OCI-LY1 (cell line): Measurements from ENCODE around the gene TUBB3.

Experiments
- CTCF ChIP-seq: fragments of 200-600 bp; sonication (generic), shearing (Covaris generic); IDR thresholded peaks from 2 replicates; pipeline ENCODE4 v1.5.1; 2017; ENCODE audit warnings: mild to moderate bottlenecking, antibody characterized with exemption, low read length, moderate library complexity, mixed read lengths
- EZH2 ChIP-seq: fragments of 200-600 bp; sonication (generic), shearing (Covaris generic); IDR thresholded peaks from 2 replicates; pipeline ENCODE4 v1.8.0; 2017; ENCODE audit warnings: borderline replicate concordance, mixed run types, mild to moderate bottlenecking, antibody characterized with exemption, low read length, moderate library complexity, mixed read lengths

- TF ChIP-seq CTCF (no peak), EZH2 (no peak)
Measured at GRCh38 chr16:89974870-89975269, 51.7 kb downstream of the TUBB3 start.
